Measurements from ENCODE around the gene DDX51. TPM values are rescaled to one million over a fixed set of nuclear protein-coding genes. Genes with fewer than 3 reads are reported as not detected.
"Not testable (repeated sequence)": the region's sequence is repeated elsewhere in the genome, so short reads cannot be mapped to it uniquely, and the experiment has no call there.

The DDX51 gene
- polyA plus RNA-seq, 3 donors: 14.3 to 19.0 (median 14.6) TPM

- WGBS, 3 donors: 70 to 98% (median 98%) methylated on average over 3 of the region's 3 CpGs
- H3K27ac ChIP-seq (ENCODE audit: low read depth, low read length): no peak overlapping the region
Observed at GRCh38 chr12:132110677-132111076, 33.4 kb downstream of the DDX51 start.

- H3K27ac ChIP-seq (ENCODE audit: low read depth, low read length): no peak overlapping the region
- 86 to 89% (median 88%) methylated on average over 8 of the region's 8 CpGs for WGBS, 3 donors
Observed at GRCh38 chr12:132109741-132110140, 34.4 kb downstream of the DDX51 start.

- WGBS, 3 donors: 80 to 88% (median 85%) methylated on average over 16 of the region's 16 CpGs
- H3K27ac ChIP-seq (ENCODE audit: low read depth, low read length): no peak overlapping the region
Observed at GRCh38 chr12:132108211-132108832, 35.8 kb downstream of the DDX51 start.

GRCh38 chr12:132106921-132107320 lies 37.2 kb downstream of the DDX51 start:
- WGBS, 3 donors: 96 to 98% (median 97%) methylated on average over 7 of the region's 7 CpGs

GRCh38 chr12:132105467-132105866 lies 38.7 kb downstream of the DDX51 start:
- WGBS, 3 donors: 88 to 92% (median 89%) methylated on average over 6 of the region's 6 CpGs
- no peak overlapping the region for H3K27ac ChIP-seq (ENCODE audit: low read depth, low read length)

More at GRCh38 chr12:132106921-132107320, 37.2 kb downstream of the DDX51 start:
- H3K27ac ChIP-seq (ENCODE audit: low read depth, low read length): no peak overlapping the region

- 89 to 93% (median 90%) methylated on average over 26 of the region's 26 CpGs for WGBS, 3 donors
- no peak overlapping the region for H3K27ac ChIP-seq (ENCODE audit: low read depth, low read length)
Observed at GRCh38 chr12:132103542-132104308, 40.4 kb downstream of the DDX51 start.

- 75 to 80% (median 78%) methylated on average over 14 of the region's 14 CpGs for WGBS, 3 donors
- not testable (repeated sequence) for H3K27ac ChIP-seq (ENCODE audit: low read depth, low read length)
Observed at GRCh38 chr12:132103072-132103471, 41.0 kb downstream of the DDX51 start.

- 81 to 92% (median 89%) methylated on average over 9 of the region's 9 CpGs for WGBS, 3 donors
- H3K27ac ChIP-seq (ENCODE audit: low read depth, low read length): no peak overlapping the region
Observed at GRCh38 chr12:132102297-132102696, 41.8 kb downstream of the DDX51 start.

GRCh38 chr12:132100306-132101065 lies 43.6 kb downstream of the DDX51 start:
- no peak overlapping the region for H3K27ac ChIP-seq (ENCODE audit: low read depth, low read length)
- 93 to 95% (median 94%) methylated on average over 13 of the region's 13 CpGs for WGBS, 3 donors

- no peak overlapping the region for H3K27ac ChIP-seq (ENCODE audit: low read depth, low read length)
- WGBS, 3 donors: 91 to 94% (median 92%) methylated on average over 12 of the region's 12 CpGs
Observed at GRCh38 chr12:132099739-132100138, 44.4 kb downstream of the DDX51 start.

- WGBS, 3 donors: 90 to 97% (median 96%) methylated on average over 11 of the region's 11 CpGs
- H3K27ac ChIP-seq (ENCODE audit: low read depth, low read length): no peak overlapping the region
Observed at GRCh38 chr12:132095520-132096409, 48.4 kb downstream of the DDX51 start.

- 94 to 98% (median 97%) methylated on average over 14 to 16 of the region's 16 CpGs for WGBS, 3 donors
- H3K27ac ChIP-seq (ENCODE audit: low read depth, low read length): no peak overlapping the region
Observed at GRCh38 chr12:132094269-132094891, 49.7 kb downstream of the DDX51 start.

- WGBS, 3 donors: 87 to 92% (median 88%) methylated on average over 4 of the region's 4 CpGs
- no peak overlapping the region for H3K27ac ChIP-seq (ENCODE audit: low read depth, low read length)
Observed at GRCh38 chr12:132089407-132089910, 54.7 kb downstream of the DDX51 start.

Other genes with a start within 250 kb of the DDX51 start
- 10 to 100 TPM; 13.7 to 47.1 (median 26.2) TPM for gene ULK1, start 249.7 kb downstream of the DDX51 start, polyA plus RNA-seq
- gene PUS1, start 215.0 kb downstream of the DDX51 start, polyA plus RNA-seq: 10 to 100 TPM; 13.6 to 37.0 (median 16.6) TPM
- 10 to 100 TPM in 2 of 3 donors, 1 to 10 TPM in 1; 6.1 to 14.3 (median 11.0) TPM for gene EP400, start 194.4 kb downstream of the DDX51 start, polyA plus RNA-seq
- gene NOC4L, start 138 bp upstream of the DDX51 start, polyA plus RNA-seq: 10 to 100 TPM; 15.8 to 22.6 (median 18.0) TPM
- gene GALNT9, start 185.3 kb upstream of the DDX51 start, polyA plus RNA-seq: 1 to 10 TPM in 2 of 3 donors, under 1 TPM in 1; 0.03 to 1.1 (median 1.0) TPM